ENCODE data around the gene TTC6.
A peak's percentile ranks its signal among the peaks of the same experiment; 100 is the strongest.
"Not testable (repeated sequence)": the region's sequence is repeated elsewhere in the genome, so short reads cannot be mapped to it uniquely, and the experiment has no call there.

The TTC6 gene

GRCh38 chr14:37594971-37595808 is at the start of gene TTC6, which contains the start of gene FOXA1:
Gene TTC6, plus strand, starts transcription at chr14:37595629. Its CDS starts 26,436 bp downstream, at chr14:37622065.
Gene FOXA1, minus strand, starts transcription at chr14:37595249. Its CDS starts 277 bp downstream, at chr14:37594972.
- in situ Hi-C loops (cut with HindIII; ENCODE audit: low pct_unique_long_range_greater_than_20kb, low sequenced_read_pairs) = no loop called here
- no peak for TF ChIP-seq JUND (IDR thresholded peaks at IDR 0.05; ENCODE audit: low read depth)
- DNase-seq (ENCODE audit: low read depth in 1 of 2, low spot score in 1 of 2) = peak; percentile 95 to 97

DNA sequence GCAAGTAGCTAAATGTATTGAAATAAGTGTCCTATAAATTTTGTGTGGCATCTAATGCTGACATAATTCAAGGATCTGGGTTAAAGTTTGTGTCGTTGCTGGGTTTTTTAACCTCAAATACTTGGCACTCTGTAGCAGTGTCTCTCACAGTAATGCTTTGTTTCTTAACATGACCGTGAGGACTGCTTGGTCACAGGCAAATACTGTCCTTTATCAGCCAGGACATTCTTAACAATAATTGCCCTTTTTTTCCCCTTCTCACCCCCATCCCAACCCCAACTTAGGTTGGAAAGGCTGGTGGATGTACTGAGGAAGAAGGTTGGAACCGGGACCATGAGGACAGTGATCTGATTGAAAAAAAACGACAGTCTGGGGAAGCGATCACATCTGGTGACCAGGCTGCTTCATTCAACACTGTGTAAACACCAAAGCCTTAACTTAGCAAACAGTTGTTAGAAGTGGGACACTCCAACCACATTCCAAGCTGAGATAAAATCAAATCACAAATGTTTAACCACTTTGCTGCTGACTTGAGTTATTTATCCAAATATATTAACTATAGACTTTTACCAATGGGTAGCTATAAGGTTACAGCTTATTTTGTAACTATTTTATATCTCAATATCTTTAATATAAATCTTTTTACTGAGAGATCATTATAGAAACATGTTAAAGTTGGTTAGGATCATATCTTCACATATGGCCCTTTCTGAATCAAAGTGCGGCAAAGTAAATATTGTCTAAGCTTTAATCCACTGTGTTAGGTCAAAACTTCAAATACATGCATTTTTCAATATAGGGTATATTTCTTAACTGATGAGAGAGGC is 48.6 kb upstream of the TTC6 start:
- in situ Hi-C loops (cut with HindIII; ENCODE audit: low pct_unique_long_range_greater_than_20kb, low sequenced_read_pairs) = no loop called here
- TF ChIP-seq JUND (IDR thresholded peaks at IDR 0.05; ENCODE audit: low read depth) = peak; percentile 99
- DNase-seq (ENCODE audit: low read depth in 1 of 2, low spot score in 1 of 2) = peak in 1 of 2 experiments; percentile 97

DNA sequence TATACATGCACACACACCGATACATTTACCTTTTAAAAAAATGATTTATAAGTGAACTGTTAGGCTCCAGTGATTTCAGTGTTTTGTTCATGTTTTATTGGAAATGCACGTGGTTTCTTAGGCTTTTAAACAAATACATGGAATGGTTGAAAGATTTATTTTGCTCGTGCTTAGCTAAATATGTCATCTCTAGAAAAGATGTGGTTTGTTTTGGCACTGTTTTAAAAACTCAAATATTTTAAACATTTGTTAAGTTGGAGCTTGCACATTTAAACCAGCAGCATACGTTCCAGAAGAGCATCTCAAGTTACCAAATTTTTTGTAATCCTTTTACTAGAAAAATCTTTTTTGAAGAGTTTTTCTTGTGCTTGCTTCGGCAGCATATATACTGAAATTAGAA is 44.9 kb upstream of the TTC6 start:
- TF ChIP-seq JUND (IDR thresholded peaks at IDR 0.05; ENCODE audit: low read depth) = peak; percentile 84
- in situ Hi-C loops (cut with HindIII; ENCODE audit: low pct_unique_long_range_greater_than_20kb, low sequenced_read_pairs) = no loop called here
- peak in 1 of 2 experiments; percentile 83 for DNase-seq (ENCODE audit: low read depth in 1 of 2, low spot score in 1 of 2)

DNA sequence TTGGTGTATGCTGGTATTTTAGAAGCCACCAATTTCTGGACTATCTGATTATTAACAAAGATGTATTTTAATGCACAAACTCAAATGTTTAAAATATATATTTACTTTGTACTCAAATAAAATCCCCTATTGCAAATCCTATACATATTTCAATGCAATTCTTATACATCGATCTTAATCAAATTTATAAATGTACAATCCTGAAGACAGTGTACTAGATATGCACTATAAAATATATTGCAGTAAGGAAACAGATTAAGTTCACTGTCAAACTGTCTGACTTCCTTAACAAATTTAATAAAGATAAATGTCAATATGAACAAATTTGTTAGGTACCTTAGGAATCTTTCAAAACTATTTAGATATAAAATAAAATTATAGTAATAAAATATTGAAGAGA is 44.3 kb upstream of the TTC6 start:
- in situ Hi-C loops (cut with HindIII; ENCODE audit: low pct_unique_long_range_greater_than_20kb, low sequenced_read_pairs) = no loop called here
- TF ChIP-seq JUND (IDR thresholded peaks at IDR 0.05; ENCODE audit: low read depth) = peak; percentile 91
- DNase-seq (ENCODE audit: low read depth in 1 of 2, low spot score in 1 of 2) = no peak

GRCh38 chr14:37553935-37554550 is 41.4 kb upstream of the TTC6 start:
- TF ChIP-seq JUND (IDR thresholded peaks at IDR 0.05; ENCODE audit: low read depth) = no peak
- in situ Hi-C loops (cut with HindIII; ENCODE audit: low pct_unique_long_range_greater_than_20kb, low sequenced_read_pairs) = no loop called here
- DNase-seq (ENCODE audit: low read depth in 1 of 2, low spot score in 1 of 2) = no peak

- in situ Hi-C loops (cut with HindIII; ENCODE audit: low pct_unique_long_range_greater_than_20kb, low sequenced_read_pairs); DNase-seq (ENCODE audit: low read depth in 1 of 2, low spot score in 1 of 2): not testable (repeated sequence)
Measured at GRCh38 chr14:37555596-37555995, 39.8 kb upstream of the TTC6 start.

DNA sequence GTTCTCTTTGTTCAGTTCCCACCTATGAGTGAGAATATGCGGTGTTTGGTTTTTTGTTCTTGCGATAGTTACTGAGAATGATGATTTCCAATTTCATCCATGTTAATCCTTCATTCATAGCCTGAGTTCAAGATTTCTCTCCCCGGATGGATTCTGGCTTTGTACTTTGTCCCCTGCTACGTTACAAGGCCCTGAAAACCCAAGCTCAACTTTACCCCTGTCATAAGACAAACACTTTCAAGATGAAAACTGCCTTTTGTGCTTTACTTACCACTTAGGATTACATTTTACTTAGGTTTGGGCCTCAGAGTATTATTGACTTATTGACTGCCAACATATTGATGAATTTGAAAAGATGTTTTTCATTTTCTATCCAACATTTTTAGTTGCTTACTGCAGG is 36.7 kb upstream of the TTC6 start:
- in situ Hi-C loops (cut with HindIII; ENCODE audit: low pct_unique_long_range_greater_than_20kb, low sequenced_read_pairs) = no loop called here
- no peak for TF ChIP-seq JUND (IDR thresholded peaks at IDR 0.05; ENCODE audit: low read depth)
- DNase-seq (ENCODE audit: low read depth in 1 of 2, low spot score in 1 of 2) = no peak

- in situ Hi-C loops (cut with HindIII; ENCODE audit: low pct_unique_long_range_greater_than_20kb, low sequenced_read_pairs) = no loop called here
- DNase-seq (ENCODE audit: low read depth in 1 of 2, low spot score in 1 of 2) = no peak
- TF ChIP-seq JUND (IDR thresholded peaks at IDR 0.05; ENCODE audit: low read depth) = no peak
Measured at GRCh38 chr14:37559386-37559785, 36.0 kb upstream of the TTC6 start.

- TF ChIP-seq JUND (IDR thresholded peaks at IDR 0.05; ENCODE audit: low read depth) = no peak
- in situ Hi-C loops (cut with HindIII; ENCODE audit: low pct_unique_long_range_greater_than_20kb, low sequenced_read_pairs) = no loop called here
- DNase-seq (ENCODE audit: low read depth in 1 of 2, low spot score in 1 of 2) = no peak
Measured at GRCh38 chr14:37563189-37563588, 32.2 kb upstream of the TTC6 start.

DNA sequence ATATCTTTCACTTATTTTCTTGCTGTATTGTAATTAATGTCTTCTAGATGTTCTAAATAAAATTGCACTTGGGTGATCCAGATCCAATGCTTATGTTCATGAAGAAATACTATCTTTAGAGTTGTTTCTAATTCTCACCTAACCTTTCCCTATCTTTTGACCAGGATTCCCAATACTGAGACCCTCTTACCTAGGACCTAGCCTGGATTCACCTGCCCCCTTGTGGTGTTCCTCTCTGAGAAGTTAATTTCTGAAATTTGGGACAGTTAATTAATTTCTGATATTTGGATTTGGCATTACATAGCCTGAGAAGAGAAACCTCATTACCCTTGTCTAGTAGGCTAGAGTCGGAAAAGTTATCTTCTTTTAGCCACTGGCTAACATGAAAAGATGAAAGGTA is 29.9 kb upstream of the TTC6 start:
- DNase-seq (ENCODE audit: low read depth in 1 of 2, low spot score in 1 of 2) = peak in 1 of 2 experiments; percentile 60
- no peak for TF ChIP-seq JUND (IDR thresholded peaks at IDR 0.05; ENCODE audit: low read depth)
- in situ Hi-C loops (cut with HindIII; ENCODE audit: low pct_unique_long_range_greater_than_20kb, low sequenced_read_pairs) = no loop called here

- TF ChIP-seq JUND (IDR thresholded peaks at IDR 0.05; ENCODE audit: low read depth) = peak; percentile 94
- in situ Hi-C loops (cut with HindIII; ENCODE audit: low pct_unique_long_range_greater_than_20kb, low sequenced_read_pairs) = no loop called here
- peak in 1 of 2 experiments; percentile 98 for DNase-seq (ENCODE audit: low read depth in 1 of 2, low spot score in 1 of 2)
Measured at GRCh38 chr14:37566811-37567371, 28.5 kb upstream of the TTC6 start.

- no peak for TF ChIP-seq JUND (IDR thresholded peaks at IDR 0.05; ENCODE audit: low read depth)
- in situ Hi-C loops (cut with HindIII; ENCODE audit: low pct_unique_long_range_greater_than_20kb, low sequenced_read_pairs) = no loop called here
- no peak for DNase-seq (ENCODE audit: low read depth in 1 of 2, low spot score in 1 of 2)
Measured at GRCh38 chr14:37569729-37570128, 25.7 kb upstream of the TTC6 start.
